ENCODE data around the gene SPPL2B. TPM values are rescaled to one million over a fixed set of nuclear protein-coding genes. Genes with fewer than 3 reads are reported as not detected.

SPPL2B gene
- total RNA-seq, 1 donor from 2014 or later: 52.3 TPM

GRCh38 chr19:2354670-2355069 is 26.2 kb downstream of the SPPL2B start:
- no peak for TF ChIP-seq CTCF (IDR thresholded peaks at IDR 0.05)
- no peak overlapping the region for H3K27ac ChIP-seq
- ATAC-seq (no peak), DNase-seq (no peak)
- peaks cover 37% of the 10 kb centered on the region for H3K36me3 ChIP-seq
- H3K4me3 ChIP-seq: no peak overlapping the region
- H3K4me1 ChIP-seq: no peaks in the 10 kb centered on the region
- no peaks in the 10 kb centered on the region for H3K27me3 ChIP-seq (ENCODE audit: low read depth)
- H3K9me3 ChIP-seq: no peaks in the 10 kb centered on the region
- intact Hi-C loops (cut with DNase I): no loop called here

DNA sequence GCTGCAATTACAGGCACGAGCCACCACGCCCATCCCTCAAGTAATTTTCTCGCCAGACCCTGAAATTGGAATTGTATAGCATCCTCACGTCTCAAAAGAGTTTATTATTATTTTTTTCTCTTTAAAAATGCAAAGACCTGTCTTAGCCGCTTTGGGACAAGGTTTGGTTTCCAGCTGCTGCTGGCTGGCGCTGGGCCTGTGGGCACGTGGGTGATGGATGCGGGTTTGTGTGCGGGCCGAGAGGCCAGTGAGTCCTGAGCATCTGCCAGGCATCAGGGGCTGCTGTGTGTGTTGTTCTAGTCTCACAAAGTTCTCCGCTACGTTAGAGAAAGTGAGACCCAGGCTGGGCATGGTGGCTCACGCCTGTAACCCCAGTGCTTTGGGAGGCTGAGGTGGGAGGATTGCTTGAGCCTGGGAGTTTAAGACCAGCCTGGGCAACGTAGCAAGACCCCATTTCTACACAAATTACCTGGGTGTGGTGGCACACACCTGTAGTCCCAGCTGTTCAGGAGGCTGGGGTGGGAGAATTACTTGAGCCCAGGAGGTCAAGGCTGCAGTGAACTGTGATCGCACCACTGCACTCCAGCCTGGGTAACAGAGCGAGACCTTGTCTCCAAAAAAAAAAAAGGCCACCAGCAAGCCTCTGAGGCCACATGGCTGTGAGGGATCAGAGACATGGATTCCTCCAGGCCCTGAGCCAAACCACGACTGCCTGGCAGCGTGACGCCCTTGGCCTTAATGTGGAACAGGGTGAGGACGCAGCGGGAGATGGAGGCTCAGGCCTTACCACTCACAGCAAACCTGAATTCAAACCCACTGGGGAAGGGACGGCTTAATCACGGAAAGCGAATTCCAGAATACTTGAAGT is 26.9 kb downstream of the SPPL2B start:
- Histone ChIP-seq H3K4me1 (no peaks in the 10 kb centered on the region), H3K36me3 (peaks cover 37% of the 10 kb centered on the region), H3K9me3 (no peaks in the 10 kb centered on the region), H3K27ac (no peak overlapping the region), H3K4me3 (no peak overlapping the region), H3K27me3 (ENCODE audit: low read depth) (peaks cover 7% of the 10 kb centered on the region)
- intact Hi-C loops (cut with DNase I): no loop called here
- TF ChIP-seq CTCF (IDR thresholded peaks at IDR 0.05): no peak
- DNase-seq (no peak), ATAC-seq (no peak)

- DNase-seq (no peak), ATAC-seq (no peak)
- Histone ChIP-seq H3K27ac (no peak overlapping the region), H3K27me3 (ENCODE audit: low read depth) (peaks cover 11% of the 10 kb centered on the region), H3K36me3 (peaks cover 31% of the 10 kb centered on the region), H3K4me3 (no peak overlapping the region), H3K9me3 (no peaks in the 10 kb centered on the region), H3K4me1 (no peaks in the 10 kb centered on the region)
- TF ChIP-seq CTCF (IDR thresholded peaks at IDR 0.05): no peak
- intact Hi-C loops (cut with DNase I): no loop called here
Observed at GRCh38 chr19:2356036-2356646, 27.7 kb downstream of the SPPL2B start.

GRCh38 chr19:2357279-2358206 is 29.1 kb downstream of the SPPL2B start:
- no peak for ATAC-seq
- TF ChIP-seq CTCF (IDR thresholded peaks at IDR 0.05): no peak
- H3K4me3 ChIP-seq: no peak overlapping the region
- peaks cover 4% of the 10 kb centered on the region for H3K4me1 ChIP-seq
- peaks cover 23% of the 10 kb centered on the region for H3K27me3 ChIP-seq (ENCODE audit: low read depth)
- no peak overlapping the region for H3K27ac ChIP-seq
- H3K9me3 ChIP-seq: no peaks in the 10 kb centered on the region
- peaks cover 22% of the 10 kb centered on the region for H3K36me3 ChIP-seq
- intact Hi-C loops (cut with DNase I): no loop called here
- no peak for DNase-seq

GRCh38 chr19:2358548-2359173 is 30.2 kb downstream of the SPPL2B start:
- DNase-seq: no peak
- ATAC-seq: no peak
- no peak overlapping the region for H3K27ac ChIP-seq
- no peak for TF ChIP-seq CTCF (IDR thresholded peaks at IDR 0.05)
- H3K36me3 ChIP-seq: peaks cover 10% of the 10 kb centered on the region
- no peaks in the 10 kb centered on the region for H3K9me3 ChIP-seq
- intact Hi-C loops (cut with DNase I): no loop called here
- H3K4me3 ChIP-seq: no peak overlapping the region
- peaks cover 4% of the 10 kb centered on the region for H3K4me1 ChIP-seq
- H3K27me3 ChIP-seq (ENCODE audit: low read depth): peaks cover 30% of the 10 kb centered on the region

Data from lower lobe of right lung (tissue), 2 donors.